GM15510 (cell line): ENCODE data around the gene KRT37.
"Not testable (repeated sequence)": the region's sequence is repeated elsewhere in the genome, so short reads cannot be mapped to it uniquely, and the experiment has no call there.

Experiments
- POLR2A ChIP-seq: IDR thresholded peaks from 3 replicates; pipeline ENCODE4 v1.6.1; 2011; ENCODE audit warnings: borderline replicate concordance; ENCODE audit not compliant: insufficient read length; ENCODE audit errors: extremely low read depth

Gene KRT37

GRCh38 chr17:41396996-41397660 is 27.3 kb downstream of the KRT37 start, which contains the start of gene KRT31:
TSS of gene KRT31 (minus strand) at chr17:41397608. CDS start at chr17:41397539, 69 bp downstream.
- TF ChIP-seq POLR2A: no peak

- TF ChIP-seq POLR2A: no peak
Measured at GRCh38 chr17:41396340-41396739, 28.0 kb downstream of the KRT37 start.

DNA sequence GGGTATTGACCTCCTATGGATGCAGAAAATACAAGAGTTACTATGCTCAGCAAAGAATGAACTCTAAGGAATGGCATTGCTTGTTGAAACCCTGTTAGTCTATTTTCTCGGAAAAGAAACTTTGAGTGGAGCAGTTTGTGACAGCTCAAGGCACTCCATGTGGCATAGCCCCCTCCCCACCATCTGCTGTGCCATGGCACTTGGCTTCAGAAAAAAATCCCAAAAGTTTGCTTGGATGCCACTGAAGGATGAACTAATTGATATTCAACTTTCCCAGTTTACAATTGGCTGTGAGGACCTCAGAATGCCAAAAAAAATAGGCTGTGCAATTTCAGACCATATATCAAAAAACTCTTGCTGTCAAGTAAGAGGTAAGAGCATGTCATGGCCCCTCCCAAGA is 28.8 kb downstream of the KRT37 start:
- no peak for TF ChIP-seq POLR2A

DNA sequence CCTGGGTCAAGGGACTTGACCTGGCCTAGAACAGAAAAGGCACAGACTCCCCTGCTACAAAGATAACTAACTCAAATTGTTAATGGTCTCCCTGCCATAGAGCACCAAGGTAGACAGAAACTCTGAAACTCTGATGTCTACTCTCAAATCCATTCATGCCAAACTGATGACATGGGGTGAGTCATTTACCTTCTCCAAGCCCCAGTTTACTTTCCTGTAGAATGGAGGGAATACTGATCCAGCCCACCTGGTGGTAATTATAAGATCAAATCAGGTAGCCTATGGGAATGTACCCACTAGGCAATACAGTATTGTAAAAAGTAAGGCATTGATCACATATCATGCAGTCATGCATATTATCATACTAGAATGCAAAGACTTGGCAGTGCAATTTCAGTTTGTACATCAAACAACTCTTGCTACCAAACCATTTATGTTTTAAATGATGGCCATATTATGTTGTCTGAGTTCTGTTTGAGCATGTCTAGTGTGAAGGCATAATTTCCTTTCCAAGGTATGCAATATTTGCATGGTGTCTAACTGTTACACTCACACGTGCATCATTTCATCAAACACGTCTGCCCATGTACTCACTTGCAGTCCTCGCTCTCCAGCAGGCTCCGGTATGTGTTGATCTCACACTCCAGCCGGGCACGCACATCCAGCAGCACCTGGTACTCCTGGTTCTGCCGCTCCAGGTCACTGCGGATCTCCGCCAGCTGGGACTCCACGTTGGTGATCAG is 30.0 kb downstream of the KRT37 start:
- TF ChIP-seq POLR2A: no peak

- TF ChIP-seq POLR2A: no peak
Measured at GRCh38 chr17:41393826-41394225, 30.6 kb downstream of the KRT37 start.

GRCh38 chr17:41393294-41393693 is 31.1 kb downstream of the KRT37 start:
- no peak for TF ChIP-seq POLR2A

DNA sequence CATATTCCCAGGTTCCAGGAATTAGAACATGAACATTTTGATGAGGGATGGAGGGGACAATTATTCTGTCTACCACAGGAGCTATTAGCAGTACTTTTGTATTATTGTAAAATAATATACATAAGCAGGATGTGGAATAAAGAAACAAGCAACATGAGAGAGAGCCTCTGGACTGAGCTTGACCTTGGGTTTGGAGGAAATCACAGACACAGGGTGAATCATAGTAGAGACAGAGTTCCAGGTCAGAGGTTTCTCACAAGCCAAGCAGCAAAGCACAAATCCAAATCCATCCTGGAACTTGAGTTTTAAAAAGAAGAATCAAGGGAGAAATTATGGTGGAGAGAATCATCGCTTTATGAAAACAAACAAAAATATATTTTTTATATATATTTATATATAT is 32.1 kb downstream of the KRT37 start:
- TF ChIP-seq POLR2A: no peak

DNA sequence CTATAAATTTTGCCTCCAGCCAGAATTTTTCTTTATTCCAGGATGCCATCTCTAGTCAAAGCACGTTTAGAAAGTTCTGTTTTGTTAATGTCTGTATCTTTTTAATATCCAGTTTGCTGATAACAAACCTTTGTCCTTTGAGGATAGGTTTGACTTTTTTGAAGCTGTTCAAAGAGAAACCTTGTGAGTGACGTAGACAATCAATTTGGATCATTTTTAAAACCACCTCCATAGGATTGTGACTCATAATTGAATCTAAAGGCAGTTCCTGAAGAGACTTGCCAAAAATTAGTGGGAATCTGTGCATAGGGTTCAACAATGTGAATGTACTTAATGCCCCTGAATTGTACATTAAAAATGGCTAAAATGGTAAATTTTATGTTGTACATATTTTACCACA is 32.9 kb downstream of the KRT37 start:
- TF ChIP-seq POLR2A: no peak

DNA sequence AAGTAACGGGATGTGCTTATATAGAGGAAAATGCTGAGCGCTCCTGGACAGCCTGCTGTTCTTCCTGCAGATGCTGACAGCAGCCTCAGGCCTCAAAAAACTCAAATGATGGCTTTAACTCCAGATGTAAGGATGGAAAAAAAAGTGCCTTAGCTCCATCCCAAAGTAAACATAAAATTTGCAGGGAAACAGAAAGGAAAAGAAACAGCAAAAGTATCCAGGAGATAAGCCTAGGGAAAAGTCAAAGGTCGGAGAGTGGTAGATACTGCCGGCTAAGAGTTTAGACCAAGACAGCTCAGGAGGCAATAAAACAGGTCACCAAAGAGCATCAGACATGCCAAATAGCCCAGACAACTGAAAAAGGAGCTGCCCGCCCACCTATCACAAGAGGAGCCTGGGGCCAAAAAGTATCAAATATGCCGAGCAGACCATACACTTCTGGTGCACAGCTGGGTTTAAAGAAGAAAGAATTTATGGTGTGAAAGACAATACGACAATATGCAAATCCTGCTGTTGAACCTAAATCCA is 33.9 kb downstream of the KRT37 start:
- no peak for TF ChIP-seq POLR2A

DNA sequence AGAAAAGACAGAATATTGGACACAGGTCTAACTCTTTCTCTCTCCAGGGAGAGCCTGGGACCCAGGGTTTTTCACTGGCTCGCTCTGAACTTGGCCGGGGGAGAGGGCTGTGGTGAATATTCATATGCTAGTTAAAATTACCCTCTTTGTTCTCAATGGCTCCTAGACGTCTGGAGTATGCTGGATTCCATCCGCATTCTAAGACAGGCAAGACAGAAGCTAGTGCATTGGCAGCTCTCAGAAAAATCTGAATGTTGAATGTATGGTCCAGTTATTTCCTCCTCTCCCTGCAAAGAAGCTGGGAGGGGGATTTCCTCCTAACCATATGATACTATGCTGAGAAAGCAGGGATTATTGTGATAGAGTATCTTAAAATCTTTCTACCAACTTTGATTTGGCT is 36.7 kb downstream of the KRT37 start:
- TF ChIP-seq POLR2A: no peak

DNA sequence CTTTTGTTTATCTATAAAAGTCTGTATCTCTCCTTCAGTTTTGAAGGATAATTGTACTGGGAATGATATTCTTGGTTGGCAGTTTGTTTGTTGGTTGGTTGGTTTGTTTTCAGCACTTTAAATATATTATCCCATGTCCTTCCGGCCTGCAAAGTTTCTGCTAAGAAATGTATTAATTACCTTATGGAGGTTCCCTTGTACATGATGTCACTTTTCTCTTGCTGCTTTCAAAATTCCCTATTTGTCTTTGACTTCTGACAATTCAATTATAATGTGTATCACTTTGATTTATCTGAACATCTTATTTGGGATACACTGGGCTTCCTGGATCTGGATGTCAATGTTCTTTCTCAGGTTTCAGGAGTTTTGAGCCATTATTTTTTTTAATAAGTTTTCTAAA is 38.2 kb downstream of the KRT37 start:
- no peak for TF ChIP-seq POLR2A

DNA sequence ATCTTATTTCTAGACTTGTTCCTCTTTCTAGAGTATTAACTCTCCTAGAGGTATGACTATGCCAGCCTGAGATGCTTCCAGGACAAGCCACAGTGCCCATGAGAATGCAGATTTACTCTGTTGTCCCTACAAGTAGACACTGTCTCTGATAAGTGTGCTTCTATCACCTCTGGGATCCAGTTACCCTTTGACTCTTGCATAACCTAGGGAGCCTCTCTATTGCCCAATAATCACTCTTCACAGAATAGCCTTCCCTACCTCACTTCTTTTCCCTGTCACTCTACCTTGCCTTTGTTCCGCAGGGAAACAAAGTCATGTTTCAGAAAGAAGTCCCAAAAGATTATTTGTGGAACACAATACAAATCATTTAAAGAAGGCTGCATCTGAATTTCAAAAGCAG is 40.7 kb downstream of the KRT37 start:
- no peak for TF ChIP-seq POLR2A

- no peak for TF ChIP-seq POLR2A
Measured at GRCh38 chr17:41382394-41382793, 42.0 kb downstream of the KRT37 start.

DNA sequence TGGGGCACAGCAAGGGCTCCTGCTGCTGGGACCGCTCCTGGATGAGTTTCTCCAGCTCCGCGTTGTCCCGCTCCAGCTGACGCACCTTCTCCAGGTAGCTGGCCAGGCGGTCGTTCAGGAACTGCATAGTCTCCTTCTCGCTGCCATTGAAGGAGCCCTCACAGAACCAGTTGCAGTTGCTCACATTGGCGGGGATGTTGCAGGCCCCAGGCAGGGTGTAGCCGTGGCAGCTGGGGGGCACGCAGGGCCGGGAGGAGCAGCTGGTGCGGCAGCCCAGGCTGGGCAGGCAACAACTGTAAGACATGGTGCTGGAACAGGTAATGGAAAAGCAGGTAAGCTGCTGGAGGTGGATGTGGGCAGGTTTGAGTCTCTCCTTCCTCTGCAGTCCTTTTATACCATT is 42.4 kb downstream of the KRT37 start, which contains the start of gene KRT34:
TSS of gene KRT34 (minus strand) at position 364 of the 400 bp plus-strand sequence. CDS start at position 304, 60 bp downstream.
- not testable (repeated sequence) for TF ChIP-seq POLR2A

DNA sequence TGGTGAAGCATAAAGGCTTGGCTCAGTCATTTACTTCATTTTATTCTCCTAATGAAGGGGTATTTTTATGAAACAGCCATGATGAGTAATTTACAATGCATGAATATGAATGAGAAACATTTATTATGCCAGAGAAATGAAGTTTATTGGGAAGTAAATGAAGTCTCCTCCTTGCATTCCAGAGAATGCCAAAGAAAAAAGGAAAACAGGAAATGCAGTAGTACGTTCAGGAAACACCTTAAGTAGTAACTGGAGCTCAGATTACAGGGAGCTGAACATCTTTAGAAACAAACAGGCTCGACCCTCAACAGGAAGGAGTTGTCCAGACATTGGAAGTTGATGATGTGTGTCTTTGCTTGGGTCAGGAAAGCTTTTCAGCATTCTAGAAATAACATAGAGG is 46.8 kb downstream of the KRT37 start:
- no peak for TF ChIP-seq POLR2A
